NT2/D1 (cell line): Measurements from ENCODE around the gene ATG10.
A peak's percentile ranks its signal among the peaks of the same experiment; 100 is the strongest.

Source experiments
- DNase-seq: peaks from one replicate; pipeline ENCODE4 v3.0.0-alpha.2; 2011; ENCODE audit warnings: low read depth, low spot score
- H3K27me3 ChIP-seq: 2 replicates; pipeline ENCODE4 v1.6.0; 2011; ENCODE audit warnings: mild to moderate bottlenecking; ENCODE audit not compliant: insufficient read length, insufficient read depth
- H3K36me3 ChIP-seq: 2 replicates; pipeline ENCODE4 v1.6.1; 2011; ENCODE audit warnings: mild to moderate bottlenecking, low read length, mixed read lengths; ENCODE audit not compliant: insufficient read depth, insufficient read length
- H3K4me1 ChIP-seq: 2 replicates; pipeline ENCODE4 v1.5.1; 2011; ENCODE audit not compliant: insufficient read depth, insufficient read length
- H3K4me3 ChIP-seq: 2 replicates; pipeline ENCODE4 v1.5.1; 2011; ENCODE audit warnings: low read depth; ENCODE audit not compliant: insufficient read length
- H3K9ac ChIP-seq: 2 replicates; pipeline ENCODE4 v1.6.0; 2011; ENCODE audit warnings: low read depth; ENCODE audit not compliant: insufficient read length
- H3K9me3 ChIP-seq: 2 replicates; pipeline ENCODE4 v1.5.1; 2011; ENCODE audit warnings: mild to moderate bottlenecking, low read length; ENCODE audit not compliant: insufficient read depth
- SUZ12 ChIP-seq: IDR thresholded peaks from 2 replicates; pipeline ENCODE4 v1.6.1; 2011; ENCODE audit not compliant: insufficient read length, insufficient read depth; ENCODE audit errors: extremely low read depth
- YY1 ChIP-seq: IDR thresholded peaks from 2 replicates; pipeline ENCODE4 v1.6.1; 2011; ENCODE audit not compliant: insufficient read length, insufficient read depth
- ZNF274 ChIP-seq: IDR thresholded peaks from 2 replicates; pipeline ENCODE4 v1.6.1; 2011; ENCODE audit warnings: mild to moderate bottlenecking, low read depth, low read length

ATG10 gene

DNA sequence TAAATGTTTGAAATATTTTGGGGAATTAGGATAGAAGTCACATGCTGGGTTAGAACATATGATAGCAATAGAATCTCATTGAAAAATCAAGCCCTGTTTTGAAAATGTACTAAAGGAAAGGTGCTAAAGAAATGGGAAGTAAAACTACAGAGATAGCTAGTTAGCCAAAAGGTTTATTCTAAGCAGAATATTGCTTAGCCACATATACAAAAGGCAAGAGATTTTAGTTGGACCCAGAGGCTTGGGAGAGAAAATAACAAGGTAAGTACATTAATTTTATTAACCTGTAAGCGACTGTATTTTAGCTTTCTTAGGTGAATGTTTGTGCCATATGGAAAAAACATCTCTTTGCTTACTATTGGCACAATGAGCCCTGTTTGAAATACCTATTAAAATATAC lies 198.1 kb downstream of the ATG10 start:
- no peaks in the 10 kb centered on the region for H3K4me1 ChIP-seq
- H3K9me3 ChIP-seq = no peaks in the 10 kb centered on the region
- no peak for DNase-seq
- H3K9ac ChIP-seq = no peak overlapping the region
- no peak overlapping the region for H3K4me3 ChIP-seq
- H3K27me3 ChIP-seq = no peaks in the 10 kb centered on the region
- no peaks in the 10 kb centered on the region for H3K36me3 ChIP-seq
- TF ChIP-seq ZNF274 = no peak

DNA sequence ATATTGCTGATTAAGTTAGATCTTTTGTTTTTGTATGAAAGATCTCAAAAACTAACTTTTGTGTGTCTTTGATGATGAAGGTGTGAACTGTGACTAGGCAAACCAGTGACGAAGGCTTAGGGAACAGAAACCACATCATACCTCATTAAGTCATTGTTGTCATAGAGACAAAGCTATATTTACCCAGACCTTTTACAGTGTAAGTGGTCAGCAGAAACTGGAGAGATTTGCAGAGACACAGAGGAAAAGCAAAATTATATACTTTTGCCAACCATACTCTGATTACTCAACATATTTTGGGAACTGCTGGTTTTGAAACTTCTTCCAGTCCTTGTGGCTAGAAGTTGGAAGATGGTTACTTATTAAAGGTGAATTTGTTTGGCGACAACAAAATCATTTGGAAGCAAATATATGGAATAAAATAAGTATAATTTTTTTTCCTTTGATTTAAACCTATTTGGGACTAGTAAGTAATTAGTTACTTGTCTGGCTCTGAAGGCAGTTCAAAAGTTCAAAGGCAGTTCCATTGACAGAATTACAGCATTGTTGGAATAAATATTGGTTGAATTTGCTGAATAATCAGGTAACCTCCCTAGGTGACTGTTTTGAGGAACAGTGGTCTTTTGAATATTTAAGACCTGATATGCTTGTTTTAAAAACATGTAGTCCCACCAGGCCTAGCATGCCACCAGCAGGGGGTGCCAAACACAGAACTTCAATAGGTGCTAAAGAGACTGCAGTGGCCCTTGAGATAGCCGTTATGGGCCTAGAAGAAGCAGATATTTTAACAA lies 202.5 kb downstream of the ATG10 start:
- no peaks in the 10 kb centered on the region for H3K36me3 ChIP-seq
- H3K9ac ChIP-seq = no peak overlapping the region
- H3K9me3 ChIP-seq = no peaks in the 10 kb centered on the region
- peak; percentile 43 for DNase-seq
- no peaks in the 10 kb centered on the region for H3K4me1 ChIP-seq
- no peak overlapping the region for H3K4me3 ChIP-seq
- H3K27me3 ChIP-seq = no peaks in the 10 kb centered on the region
- no peak for TF ChIP-seq SUZ12
- no peak for TF ChIP-seq YY1
- TF ChIP-seq ZNF274 = no peak

DNA sequence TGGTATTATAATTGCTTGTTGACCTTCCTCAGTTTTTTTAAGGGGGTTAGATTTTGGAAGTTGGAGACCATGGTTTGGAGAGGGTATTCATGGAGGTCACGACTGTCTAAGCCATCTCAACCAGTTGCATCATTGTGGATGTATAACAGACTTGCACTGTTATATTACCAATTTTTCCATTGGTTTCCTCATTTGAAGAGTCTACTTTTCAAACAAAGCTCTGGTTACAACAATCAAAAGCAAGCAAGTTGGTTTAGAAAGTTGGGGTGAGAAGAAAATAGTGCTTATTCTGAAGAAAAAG lies 203.0 kb downstream of the ATG10 start:
- no peak for DNase-seq
- H3K4me3 ChIP-seq = no peak overlapping the region
- H3K36me3 ChIP-seq = no peaks in the 10 kb centered on the region
- H3K9ac ChIP-seq = no peak overlapping the region
- H3K27me3 ChIP-seq = no peaks in the 10 kb centered on the region
- no peaks in the 10 kb centered on the region for H3K9me3 ChIP-seq
- no peak for TF ChIP-seq ZNF274
- no peak for TF ChIP-seq SUZ12
- TF ChIP-seq YY1 = no peak
- no peaks in the 10 kb centered on the region for H3K4me1 ChIP-seq

DNA sequence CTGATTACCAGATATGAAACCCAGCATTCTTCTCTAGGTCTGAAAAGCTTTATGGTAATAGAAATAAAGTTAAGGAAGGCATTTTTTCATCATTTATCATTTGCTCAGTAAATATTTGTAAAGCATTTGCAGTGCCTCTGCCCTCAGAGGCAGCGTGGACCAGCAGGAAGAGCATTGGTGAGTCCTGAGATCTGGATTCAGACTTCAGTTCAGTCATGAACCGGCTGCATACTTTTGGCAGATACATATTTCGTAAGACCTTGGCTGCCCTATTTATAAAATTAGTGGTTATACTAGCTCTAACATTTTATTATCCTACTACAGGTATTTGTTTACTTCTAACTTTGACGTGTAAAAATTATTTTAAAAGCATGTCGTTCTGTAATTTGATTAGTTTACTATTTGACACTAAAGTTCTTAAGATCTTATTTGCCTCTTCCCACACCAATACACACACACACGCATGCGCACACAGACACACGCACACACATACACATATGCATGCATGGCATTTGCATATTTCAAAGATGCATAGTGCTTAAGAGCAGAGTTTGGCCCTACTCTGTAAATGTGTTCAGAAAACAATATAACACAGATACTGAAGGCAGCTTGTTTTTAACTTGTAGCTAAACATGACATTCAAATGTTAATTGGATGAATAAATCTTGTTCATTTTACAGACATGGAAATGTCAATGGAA lies 204.4 kb downstream of the ATG10 start:
- no peaks in the 10 kb centered on the region for H3K27me3 ChIP-seq
- no peak overlapping the region for H3K9ac ChIP-seq
- TF ChIP-seq YY1 (no peak), ZNF274 (no peak), SUZ12 (no peak)
- H3K4me3 ChIP-seq = no peak overlapping the region
- H3K4me1 ChIP-seq = no peaks in the 10 kb centered on the region
- no peaks in the 10 kb centered on the region for H3K9me3 ChIP-seq
- DNase-seq = no peak
- H3K36me3 ChIP-seq = no peaks in the 10 kb centered on the region

DNA sequence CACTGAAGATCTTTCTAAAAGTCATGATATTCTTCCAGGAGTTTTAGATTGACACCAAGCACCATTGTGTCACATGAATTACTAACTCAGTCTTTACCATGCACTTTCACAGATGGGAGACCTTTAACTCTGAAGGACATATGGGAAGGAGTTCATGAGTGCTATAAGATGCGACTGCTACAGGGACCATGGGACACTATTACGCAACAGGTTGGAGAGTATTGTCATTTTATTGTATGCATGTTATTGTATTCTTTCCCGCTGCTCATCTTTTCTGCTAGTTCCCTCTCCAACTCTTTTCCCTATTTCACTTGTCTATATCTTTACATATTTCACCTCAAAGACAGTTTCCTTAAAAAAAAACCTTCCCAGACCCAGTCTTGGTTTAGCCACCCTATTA lies 206.6 kb downstream of the ATG10 start:
- no peak for TF ChIP-seq ZNF274
- no peak for TF ChIP-seq SUZ12
- TF ChIP-seq YY1 = no peak
- Histone ChIP-seq H3K4me1 (no peaks in the 10 kb centered on the region), H3K9me3 (no peaks in the 10 kb centered on the region), H3K4me3 (no peak overlapping the region), H3K36me3 (no peaks in the 10 kb centered on the region), H3K27me3 (no peaks in the 10 kb centered on the region), H3K9ac (no peak overlapping the region)
- DNase-seq = no peak

DNA sequence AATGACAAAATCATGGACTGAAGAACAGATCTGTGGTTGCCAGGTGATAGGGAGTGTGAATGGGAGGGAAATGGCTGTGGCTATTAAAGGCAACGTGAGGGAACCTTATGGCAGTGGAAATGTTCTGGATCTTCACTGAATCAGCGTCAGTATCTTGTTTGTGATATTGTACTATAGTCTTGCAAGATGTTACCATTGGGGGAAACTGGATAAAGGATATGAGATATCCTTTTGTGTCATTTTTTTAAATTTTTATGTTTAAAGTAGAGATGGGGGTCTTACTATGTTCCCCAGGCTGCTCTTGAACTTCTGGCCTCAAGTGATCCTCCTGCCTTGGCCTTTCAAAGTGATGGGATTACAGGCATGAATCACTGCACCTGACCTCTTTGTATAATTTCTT lies 210.8 kb downstream of the ATG10 start:
- no peak overlapping the region for H3K4me3 ChIP-seq
- H3K36me3 ChIP-seq = no peaks in the 10 kb centered on the region
- TF ChIP-seq ZNF274 (no peak), YY1 (no peak), SUZ12 (no peak)
- no peaks in the 10 kb centered on the region for H3K4me1 ChIP-seq
- no peaks in the 10 kb centered on the region for H3K9me3 ChIP-seq
- H3K27me3 ChIP-seq = no peaks in the 10 kb centered on the region
- H3K9ac ChIP-seq = no peak overlapping the region
- no peak for DNase-seq

DNA sequence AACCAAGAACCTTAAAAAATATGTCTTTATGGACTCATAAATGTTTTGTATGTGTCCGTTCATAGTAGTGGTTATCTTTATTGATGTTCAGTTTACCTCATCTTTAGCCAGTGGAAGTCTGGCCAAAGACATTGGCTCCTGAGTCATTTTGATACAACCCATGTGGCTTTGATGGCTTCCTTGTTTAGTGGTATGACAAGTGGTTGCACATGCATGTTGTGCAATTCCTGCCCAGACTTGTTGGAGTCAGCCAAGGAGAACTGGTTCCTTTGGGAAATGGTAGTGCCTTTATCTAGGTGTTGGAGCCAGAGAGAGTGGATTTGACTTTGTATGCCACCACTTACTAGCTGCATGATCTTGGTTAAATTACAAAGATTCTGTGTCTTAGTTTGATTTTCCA lies 212.0 kb downstream of the ATG10 start:
- Histone ChIP-seq H3K9me3 (no peaks in the 10 kb centered on the region), H3K27me3 (no peaks in the 10 kb centered on the region), H3K36me3 (no peaks in the 10 kb centered on the region), H3K9ac (no peak overlapping the region), H3K4me1 (no peaks in the 10 kb centered on the region), H3K4me3 (no peak overlapping the region)
- DNase-seq = no peak
- TF ChIP-seq ZNF274 (no peak), SUZ12 (no peak), YY1 (no peak)
